ENCODE measurements around the gene PRKCB.

The PRKCB gene

DNA sequence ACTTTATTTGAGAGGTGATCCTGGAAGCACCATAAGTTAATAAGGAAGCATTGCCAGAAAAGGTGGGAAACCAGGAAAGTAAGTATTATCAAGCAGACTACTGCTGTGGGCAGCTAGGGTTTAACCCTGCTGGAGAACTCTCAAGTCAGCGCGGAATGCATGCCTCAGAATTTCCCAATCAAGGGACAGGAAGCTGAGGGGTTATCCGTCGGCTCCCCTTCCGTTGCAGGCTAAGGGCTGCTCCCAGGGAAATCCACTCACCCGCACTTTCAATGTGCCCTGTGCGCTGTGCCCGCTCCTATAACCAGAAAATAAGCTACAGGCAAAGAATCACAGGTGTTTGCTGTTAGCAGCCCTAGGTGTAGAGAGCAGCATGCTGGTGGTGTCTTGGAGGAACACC, 281.9 kb downstream of the PRKCB start:
- TF ChIP-seq SIN3A (IDR thresholded peaks at IDR 0.05; ENCODE audit: borderline replicate concordance, insufficient read depth, low read length) (no peak), FOXP2 (optimal IDR thresholded peaks at IDR 0.05; ENCODE audit: borderline replicate concordance, extremely low read depth, extremely low read length, insufficient read depth) (no peak), POLR2AphosphoS5 (IDR thresholded peaks at IDR 0.05; ENCODE audit: low read depth, low read length) (no peak), TAF1 (IDR thresholded peaks at IDR 0.05; ENCODE audit: borderline replicate concordance, insufficient read depth, low read length) (no peak), REST (IDR thresholded peaks at IDR 0.05; ENCODE audit: insufficient read depth in 1 of 2, low read depth in 2 of 2, low read length in 2 of 2) (no peak)

GRCh38 chr16:24118126-24118821, 282.5 kb downstream of the PRKCB start:
- no peak for TF ChIP-seq TAF1 (IDR thresholded peaks at IDR 0.05; ENCODE audit: borderline replicate concordance, insufficient read depth, low read length)
- no peak for TF ChIP-seq SIN3A (IDR thresholded peaks at IDR 0.05; ENCODE audit: borderline replicate concordance, insufficient read depth, low read length)
- no peak for TF ChIP-seq FOXP2 (optimal IDR thresholded peaks at IDR 0.05; ENCODE audit: borderline replicate concordance, extremely low read depth, extremely low read length, insufficient read depth)
- no peak for TF ChIP-seq POLR2AphosphoS5 (IDR thresholded peaks at IDR 0.05; ENCODE audit: low read depth, low read length)

DNA sequence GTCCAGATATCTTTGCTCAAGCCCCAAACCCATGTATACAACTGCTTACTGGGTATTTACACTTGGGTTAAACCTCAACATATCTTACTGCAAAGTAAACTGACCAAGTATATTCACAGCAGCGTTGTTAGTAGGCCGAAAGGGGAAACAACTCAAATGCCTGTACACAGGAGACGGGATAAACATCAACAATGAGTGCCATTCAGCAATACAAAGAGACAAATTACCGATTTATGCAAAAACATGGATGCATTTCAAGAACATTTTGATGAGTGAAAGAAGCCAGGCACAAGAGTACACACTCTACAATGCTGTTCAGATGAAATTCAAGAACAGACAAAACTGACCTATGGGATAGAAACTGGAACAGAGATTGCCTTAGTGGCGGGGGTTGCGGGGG, 284.0 kb downstream of the PRKCB start:
- no peak for TF ChIP-seq SIN3A (IDR thresholded peaks at IDR 0.05; ENCODE audit: borderline replicate concordance, insufficient read depth, low read length)
- no peak for TF ChIP-seq REST (IDR thresholded peaks at IDR 0.05; ENCODE audit: insufficient read depth in 1 of 2, low read depth in 2 of 2, low read length in 2 of 2)
- TF ChIP-seq TAF1 (IDR thresholded peaks at IDR 0.05; ENCODE audit: borderline replicate concordance, insufficient read depth, low read length), result no peak
- TF ChIP-seq POLR2AphosphoS5 (IDR thresholded peaks at IDR 0.05; ENCODE audit: low read depth, low read length), result no peak
- no peak for TF ChIP-seq FOXP2 (optimal IDR thresholded peaks at IDR 0.05; ENCODE audit: borderline replicate concordance, extremely low read depth, extremely low read length, insufficient read depth)

- TF ChIP-seq POLR2AphosphoS5 (IDR thresholded peaks at IDR 0.05; ENCODE audit: low read depth, low read length), result no peak
- no peak for TF ChIP-seq REST (IDR thresholded peaks at IDR 0.05; ENCODE audit: insufficient read depth in 1 of 2, low read depth in 2 of 2, low read length in 2 of 2)
- no peak for TF ChIP-seq FOXP2 (optimal IDR thresholded peaks at IDR 0.05; ENCODE audit: borderline replicate concordance, extremely low read depth, extremely low read length, insufficient read depth)
- no peak for TF ChIP-seq TAF1 (IDR thresholded peaks at IDR 0.05; ENCODE audit: borderline replicate concordance, insufficient read depth, low read length)
Observed at GRCh38 chr16:24123275-24123674, 287.5 kb downstream of the PRKCB start.

GRCh38 chr16:24124291-24124690, 288.5 kb downstream of the PRKCB start:
- TF ChIP-seq SIN3A (IDR thresholded peaks at IDR 0.05; ENCODE audit: borderline replicate concordance, insufficient read depth, low read length), result no peak
- TF ChIP-seq POLR2AphosphoS5 (IDR thresholded peaks at IDR 0.05; ENCODE audit: low read depth, low read length), result no peak
- TF ChIP-seq TAF1 (IDR thresholded peaks at IDR 0.05; ENCODE audit: borderline replicate concordance, insufficient read depth, low read length), result no peak
- no peak for TF ChIP-seq FOXP2 (optimal IDR thresholded peaks at IDR 0.05; ENCODE audit: borderline replicate concordance, extremely low read depth, extremely low read length, insufficient read depth)

- no peak for TF ChIP-seq FOXP2 (optimal IDR thresholded peaks at IDR 0.05; ENCODE audit: borderline replicate concordance, extremely low read depth, extremely low read length, insufficient read depth)
- no peak for TF ChIP-seq REST (IDR thresholded peaks at IDR 0.05; ENCODE audit: insufficient read depth in 1 of 2, low read depth in 2 of 2, low read length in 2 of 2)
- no peak for TF ChIP-seq SIN3A (IDR thresholded peaks at IDR 0.05; ENCODE audit: borderline replicate concordance, insufficient read depth, low read length)
- TF ChIP-seq POLR2AphosphoS5 (IDR thresholded peaks at IDR 0.05; ENCODE audit: low read depth, low read length), result no peak
- TF ChIP-seq TAF1 (IDR thresholded peaks at IDR 0.05; ENCODE audit: borderline replicate concordance, insufficient read depth, low read length), result no peak
Observed at GRCh38 chr16:24125214-24125613, 289.4 kb downstream of the PRKCB start.

All from PFSK-1 (cell line).